DND-41 (cell line): ENCODE results near the gene CDKL4.

Experiments
- CTCF ChIP-seq: IDR thresholded peaks from 2 replicates; pipeline ENCODE4 v1.5.1; 2012; ENCODE audit warnings: borderline replicate concordance, low read length, moderate library complexity, mild to moderate bottlenecking; ENCODE audit not compliant: poor library complexity, severe bottlenecking; ENCODE audit errors: extremely low read depth
- EZH2 ChIP-seq: IDR thresholded peaks from 3 replicates; pipeline ENCODE4 v1.6.1; 2012; ENCODE audit warnings: borderline replicate concordance, low read depth, mild to moderate bottlenecking, moderate library complexity, low read length, inconsistent platforms; ENCODE audit not compliant: severe bottlenecking

- TF ChIP-seq CTCF: no peak
- TF ChIP-seq EZH2: no peak
Observed at GRCh38 chr2:39153312-39153711, 90.5 kb downstream of the CDKL4 start.
